ENCODE data around the gene ATP2A3.

DNA sequence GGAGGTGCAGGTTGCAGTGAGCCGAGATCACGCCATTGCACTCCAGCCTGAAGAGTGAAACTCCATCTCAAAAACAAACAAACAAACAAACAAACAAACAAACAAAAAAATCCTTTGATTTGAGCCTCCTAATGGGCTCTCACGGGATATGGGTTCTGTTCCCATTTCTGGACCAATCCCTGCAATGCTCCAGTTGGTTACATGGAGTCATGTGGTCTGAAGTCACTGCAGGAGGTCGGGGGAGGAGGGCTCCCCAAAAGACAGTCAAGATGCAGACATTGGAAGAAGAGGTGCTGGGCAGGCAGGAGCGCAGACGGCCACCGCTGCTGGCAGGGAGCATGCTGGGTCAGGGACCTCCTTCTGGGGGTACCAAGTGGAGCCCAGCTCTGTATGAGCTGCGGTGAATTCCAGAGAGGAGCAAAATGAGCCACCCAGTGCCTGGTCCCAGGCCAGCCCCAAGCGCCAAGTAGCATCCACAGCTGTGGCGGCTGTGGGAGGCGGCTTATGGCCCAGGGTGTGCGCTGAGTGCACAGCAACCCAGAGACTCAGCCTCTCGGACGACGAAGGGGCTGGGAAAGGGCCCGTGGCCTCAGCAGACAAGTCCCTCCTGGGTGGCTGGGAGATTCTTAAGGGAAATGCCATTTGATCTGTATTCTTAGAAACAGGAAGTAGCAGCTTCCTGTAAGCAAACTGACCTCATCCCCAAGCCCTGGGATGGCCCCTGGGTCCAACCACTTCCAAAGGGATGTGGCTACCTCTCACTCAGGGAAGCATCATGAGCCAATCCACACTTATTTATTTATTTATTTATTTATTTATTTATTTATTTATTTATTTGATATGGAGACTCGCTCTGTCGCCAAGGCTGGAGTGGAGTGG lies 19.6 kb upstream of the ATP2A3 start:
- TF ChIP-seq, protein P1, sequence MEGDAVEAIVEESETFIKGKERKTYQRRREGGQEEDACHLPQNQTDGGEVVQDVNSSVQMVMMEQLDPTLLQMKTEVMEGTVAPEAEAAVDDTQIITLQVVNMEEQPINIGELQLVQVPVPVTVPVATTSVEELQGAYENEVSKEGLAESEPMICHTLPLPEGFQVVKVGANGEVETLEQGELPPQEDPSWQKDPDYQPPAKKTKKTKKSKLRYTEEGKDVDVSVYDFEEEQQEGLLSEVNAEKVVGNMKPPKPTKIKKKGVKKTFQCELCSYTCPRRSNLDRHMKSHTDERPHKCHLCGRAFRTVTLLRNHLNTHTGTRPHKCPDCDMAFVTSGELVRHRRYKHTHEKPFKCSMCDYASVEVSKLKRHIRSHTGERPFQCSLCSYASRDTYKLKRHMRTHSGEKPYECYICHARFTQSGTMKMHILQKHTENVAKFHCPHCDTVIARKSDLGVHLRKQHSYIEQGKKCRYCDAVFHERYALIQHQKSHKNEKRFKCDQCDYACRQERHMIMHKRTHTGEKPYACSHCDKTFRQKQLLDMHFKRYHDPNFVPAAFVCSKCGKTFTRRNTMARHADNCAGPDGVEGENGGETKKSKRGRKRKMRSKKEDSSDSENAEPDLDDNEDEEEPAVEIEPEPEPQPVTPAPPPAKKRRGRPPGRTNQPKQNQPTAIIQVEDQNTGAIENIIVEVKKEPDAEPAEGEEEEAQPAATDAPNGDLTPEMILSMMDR (IDR thresholded peaks at IDR 0.05), result no peak
- TF ChIP-seq POLR2A (IDR thresholded peaks at IDR 0.05), result no peak

Measured in body of pancreas (tissue), 4 donors.